ENCODE results near the gene PTCHD4.
"Not testable (repeated sequence)": the region's sequence is repeated elsewhere in the genome, so short reads cannot be mapped to it uniquely, and the experiment has no call there.

Gene PTCHD4

DNA sequence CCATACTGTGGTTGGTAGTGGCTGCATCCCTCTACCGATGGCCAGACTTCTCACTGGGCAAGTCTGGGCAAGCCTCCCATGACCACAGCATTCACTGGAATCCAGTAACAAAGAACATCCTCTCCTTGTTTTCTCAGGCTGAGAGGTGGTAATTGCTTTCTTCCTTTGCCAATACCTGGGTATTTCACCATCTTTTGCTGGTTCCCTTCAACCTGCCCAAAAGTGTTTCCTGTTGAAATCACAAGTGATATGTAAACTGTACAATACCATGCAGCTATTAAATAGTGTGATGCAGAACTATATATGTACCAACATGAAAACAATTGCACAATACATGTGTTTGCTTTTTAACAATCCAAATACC, at the start of gene PTCHD4:
Gene PTCHD4 (minus strand): TSS at position 55 of the 364 bp plus-strand sequence. CDS start 42,240 bp downstream, outside the sequence.
- DNase-seq = no peak

DNA sequence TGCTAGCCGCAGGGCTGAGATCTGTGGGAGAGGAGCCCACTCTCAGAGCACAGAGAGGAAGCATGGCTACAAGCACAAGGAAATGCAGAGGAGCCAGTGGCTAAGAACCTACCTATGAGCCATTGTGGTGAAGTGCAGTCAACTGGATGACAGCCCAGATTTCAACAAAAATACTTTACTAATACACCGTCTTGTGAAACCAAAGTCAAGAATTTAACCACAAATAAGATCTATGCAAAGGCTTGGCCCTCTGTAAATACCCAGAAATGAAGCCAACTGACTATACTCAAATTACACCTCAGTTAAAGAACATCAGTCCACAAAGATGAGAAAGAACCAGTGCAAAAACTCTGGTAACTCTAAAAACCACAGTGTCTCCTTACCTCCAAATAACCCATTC, 40.1 kb upstream of the PTCHD4 start:
- DNase-seq = no peak

DNA sequence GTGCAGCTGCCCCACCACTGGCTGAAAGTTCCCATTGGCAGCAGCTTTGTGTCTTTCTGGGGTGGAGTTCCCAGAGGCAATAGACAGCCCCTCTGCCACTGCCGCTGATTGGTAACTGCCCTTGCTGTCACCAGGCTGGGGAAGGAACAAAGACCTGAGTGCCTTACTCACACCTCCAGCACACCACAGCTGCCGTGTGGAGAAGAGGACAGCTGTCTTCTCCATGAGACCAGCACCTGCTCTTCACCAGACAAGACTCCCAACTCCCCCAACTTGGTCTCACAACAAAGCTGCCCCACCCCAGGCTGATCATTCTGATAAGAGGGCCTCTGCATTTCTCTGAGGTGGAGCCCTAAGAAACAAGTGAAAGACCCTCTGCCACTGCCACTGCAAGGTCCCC, 39.7 kb upstream of the PTCHD4 start:
- DNase-seq = no peak

DNA sequence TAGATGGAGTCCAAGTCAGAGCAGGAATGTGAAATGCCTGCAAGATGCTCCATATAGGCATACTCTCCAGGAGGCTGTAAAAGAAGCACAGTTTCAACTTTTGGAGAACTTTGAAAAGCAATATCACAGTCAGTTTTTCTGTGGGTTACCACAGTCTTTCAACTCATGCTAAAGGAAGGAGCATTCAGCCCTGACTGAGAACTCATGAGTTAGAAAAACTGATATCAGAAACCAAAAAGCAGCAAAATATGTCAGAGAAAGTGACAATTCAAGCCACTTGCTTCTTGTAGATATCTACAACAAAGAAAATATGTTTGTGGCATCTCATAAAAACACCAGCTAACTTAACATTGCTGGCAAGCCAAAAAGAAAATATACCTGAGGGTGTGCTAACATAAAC, 36.1 kb upstream of the PTCHD4 start:
- no peak for DNase-seq

DNA sequence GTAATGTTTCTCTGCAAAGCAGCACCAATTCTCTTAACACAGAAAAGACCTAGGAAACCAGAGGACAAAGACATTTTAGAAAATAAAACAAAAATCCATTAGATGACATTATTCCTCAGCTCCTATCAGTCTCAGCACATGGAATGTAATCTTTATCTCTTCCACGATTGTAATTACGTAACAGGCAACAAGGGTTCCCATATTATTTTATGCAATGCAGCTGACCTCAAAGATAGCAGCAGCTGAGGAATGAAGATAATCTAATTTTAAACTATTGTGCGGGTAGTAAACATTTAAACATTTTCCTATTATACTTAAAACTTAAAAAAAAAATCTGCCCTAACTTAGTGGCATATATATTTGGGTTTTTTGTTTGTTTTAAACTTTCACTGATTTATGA, 33.0 kb upstream of the PTCHD4 start:
- DNase-seq = no peak

DNA sequence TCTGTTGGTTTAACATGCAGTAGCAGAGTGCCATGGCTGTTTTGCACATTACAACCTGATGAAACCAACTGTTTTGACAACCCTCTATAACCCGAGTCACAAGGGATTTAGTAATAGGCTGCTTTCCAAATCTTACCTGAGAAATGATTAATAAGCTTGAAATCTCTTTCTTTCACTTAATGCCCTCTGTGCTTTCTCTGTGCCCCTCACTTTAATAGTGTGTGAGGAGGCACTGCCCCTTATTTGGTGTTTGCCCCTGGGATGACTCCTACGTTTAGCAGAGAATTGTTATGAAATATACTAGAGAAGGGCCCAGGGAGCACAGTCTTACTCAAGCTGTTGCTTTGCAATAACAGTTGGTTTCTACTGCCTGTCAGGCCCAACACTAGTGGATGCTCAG, 31.0 kb upstream of the PTCHD4 start:
- no peak for DNase-seq

DNA sequence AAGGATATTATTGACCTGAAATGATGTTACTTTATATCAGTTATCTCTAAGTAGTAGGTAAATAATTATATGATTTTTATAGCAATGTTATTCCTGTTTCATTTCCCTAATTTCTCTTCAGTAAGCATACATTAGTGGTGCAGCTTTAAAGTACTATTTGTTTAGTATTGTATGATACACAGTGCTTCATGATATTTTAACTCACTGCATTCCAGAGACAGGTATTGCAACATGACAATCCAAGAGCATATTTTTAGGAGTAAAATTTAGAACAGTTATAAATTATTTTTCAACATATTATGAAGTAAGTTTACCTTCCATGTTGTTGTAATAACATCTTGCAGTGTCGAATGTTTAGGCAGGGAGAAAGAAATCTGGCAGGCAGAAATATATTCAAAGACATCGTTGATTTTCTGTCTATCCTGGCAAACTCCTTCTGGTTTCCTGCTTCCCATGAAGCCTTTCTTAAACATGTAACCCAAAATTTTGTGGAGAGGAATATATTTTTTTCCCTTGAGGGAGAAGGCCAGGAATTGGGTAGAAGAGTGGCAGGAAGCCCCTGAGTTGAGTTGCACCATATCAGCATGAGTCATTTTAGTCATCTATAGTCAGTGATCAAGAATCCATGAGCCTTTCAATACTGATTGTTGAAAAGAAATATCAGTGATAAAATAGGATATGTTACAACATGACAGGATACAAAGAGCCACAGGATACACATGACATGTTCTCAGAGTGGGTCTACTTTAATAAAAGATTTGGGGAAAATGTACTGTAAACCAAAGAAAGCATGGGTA, 29.0 kb upstream of the PTCHD4 start:
- DNase-seq = no peak

DNA sequence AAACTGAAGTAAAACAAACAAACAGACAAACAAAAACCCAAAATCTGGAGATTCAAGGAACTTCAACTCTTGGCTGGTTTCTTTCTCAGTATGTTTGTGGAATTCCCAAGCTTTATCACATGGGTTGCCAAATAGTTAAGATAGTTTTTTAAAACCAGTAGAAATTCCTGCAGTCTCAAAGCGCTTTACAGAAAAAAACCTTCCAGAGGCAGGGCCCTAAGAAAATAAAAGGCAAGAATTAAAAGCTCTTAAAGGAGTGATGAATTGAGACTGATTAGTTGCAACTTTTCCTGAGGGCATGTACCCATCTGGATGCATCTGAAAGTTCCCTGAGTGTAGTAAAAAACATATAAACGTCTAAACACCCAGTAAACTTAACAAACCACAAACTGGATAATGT, 25.9 kb upstream of the PTCHD4 start:
- no peak for DNase-seq

DNA sequence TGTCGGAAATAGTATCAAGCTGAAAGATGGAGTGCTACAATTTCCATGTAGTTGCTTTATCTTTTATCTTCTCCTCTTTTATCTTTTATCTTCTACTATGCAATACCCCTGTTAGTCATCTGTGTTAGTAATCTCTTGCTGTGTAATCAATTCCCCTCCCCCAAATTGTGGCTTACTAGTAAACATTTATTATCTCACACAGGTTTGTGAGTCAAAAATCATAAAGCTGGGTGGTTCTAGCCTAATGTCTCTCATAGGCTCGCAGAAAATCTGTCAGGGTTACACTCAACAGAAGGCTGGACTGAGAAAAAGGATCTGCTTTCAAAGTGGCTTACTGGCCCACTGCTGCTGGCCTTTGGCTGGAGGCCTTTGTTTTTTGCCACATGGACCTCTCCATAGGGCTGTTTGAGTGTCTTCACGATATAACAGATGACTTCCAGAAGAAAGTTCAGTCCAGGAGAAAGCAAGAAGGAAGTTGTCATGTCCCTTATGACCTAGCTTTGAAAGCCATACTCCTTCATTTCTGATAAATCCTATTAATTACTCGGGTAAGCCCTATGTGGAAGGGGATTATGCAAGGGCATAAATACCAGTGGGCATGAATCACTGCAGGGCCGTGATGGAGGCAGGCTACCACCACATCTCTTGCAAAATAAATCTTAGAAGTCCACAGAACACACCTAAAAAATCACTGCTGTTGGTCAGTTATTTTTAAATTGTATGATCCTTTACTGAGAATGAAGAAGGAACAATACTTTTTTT, 24.5 kb upstream of the PTCHD4 start:
- DNase-seq = no peak

DNA sequence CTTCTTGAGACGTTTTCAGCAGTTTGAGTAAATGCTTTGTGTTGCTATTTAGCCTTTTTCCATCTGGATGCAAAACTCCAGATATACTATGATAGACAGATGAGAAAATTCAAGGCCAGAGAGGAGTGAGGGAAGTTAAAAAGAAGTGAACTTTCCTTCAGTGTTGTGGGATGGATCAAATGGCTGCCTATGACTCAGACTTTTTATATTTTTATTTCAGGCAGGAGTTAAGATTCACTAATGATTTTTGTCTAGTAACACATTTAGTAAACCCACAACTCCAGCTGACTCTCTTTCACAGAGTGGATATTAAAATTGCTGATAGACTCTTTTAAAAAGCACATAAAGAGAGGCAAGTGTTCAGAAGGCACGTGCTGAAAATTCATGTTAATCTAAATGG, 23.2 kb upstream of the PTCHD4 start:
- no peak for DNase-seq

DNA sequence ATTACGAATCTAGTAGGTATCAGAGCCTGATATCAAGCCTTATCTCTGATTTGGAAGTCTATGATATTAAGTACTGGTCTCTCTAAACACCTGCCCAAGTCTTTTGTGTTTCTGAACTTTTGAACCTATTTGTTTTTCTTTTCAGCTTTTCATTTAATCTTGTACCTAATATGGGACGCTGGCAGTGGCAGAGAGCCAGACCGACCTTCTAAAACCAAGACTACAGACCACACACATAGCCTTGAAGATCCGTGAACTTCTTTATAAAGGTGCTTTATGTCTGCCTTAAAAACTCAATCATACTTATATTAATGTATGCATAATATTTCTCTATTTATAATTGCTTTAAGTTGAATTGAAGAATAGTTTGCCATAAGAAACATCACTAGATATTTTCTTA, 12.6 kb upstream of the PTCHD4 start:
- no peak for DNase-seq

DNA sequence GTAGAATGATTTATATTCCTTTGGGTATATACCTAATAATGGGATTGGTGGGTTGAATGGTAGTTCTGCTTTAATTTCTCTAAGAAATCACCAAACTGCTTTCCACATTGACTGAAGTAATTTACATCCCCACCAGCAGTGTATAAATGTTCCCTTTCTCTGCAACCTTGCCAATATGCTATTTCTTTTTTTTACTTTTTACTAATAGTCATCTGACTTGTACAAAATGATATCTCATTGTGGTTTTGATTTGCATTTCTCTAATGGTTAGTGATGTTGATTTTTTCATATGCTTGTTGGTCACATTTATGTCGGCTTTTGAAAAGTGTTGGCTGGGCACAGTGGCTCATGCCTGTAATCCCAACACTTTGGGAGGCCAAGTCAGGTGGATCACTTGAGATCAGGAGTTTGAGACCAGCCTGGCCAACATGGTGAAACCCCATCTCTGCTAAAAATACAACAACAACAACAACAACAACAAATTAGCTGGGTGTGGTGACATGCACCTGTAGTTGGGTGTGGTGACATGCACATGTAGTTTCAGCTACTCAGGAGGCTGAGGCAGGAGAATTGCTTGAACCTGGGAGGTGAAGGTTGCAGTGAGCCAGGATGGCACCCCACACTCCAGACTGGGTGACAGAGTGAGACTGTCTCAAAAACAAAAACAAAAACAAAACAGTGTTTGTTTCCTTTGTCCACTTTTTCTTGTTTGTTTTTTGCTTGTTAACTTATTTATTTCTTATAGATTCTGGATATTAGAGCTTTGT, 11.2 kb upstream of the PTCHD4 start:
- not testable (repeated sequence) for DNase-seq

DNA sequence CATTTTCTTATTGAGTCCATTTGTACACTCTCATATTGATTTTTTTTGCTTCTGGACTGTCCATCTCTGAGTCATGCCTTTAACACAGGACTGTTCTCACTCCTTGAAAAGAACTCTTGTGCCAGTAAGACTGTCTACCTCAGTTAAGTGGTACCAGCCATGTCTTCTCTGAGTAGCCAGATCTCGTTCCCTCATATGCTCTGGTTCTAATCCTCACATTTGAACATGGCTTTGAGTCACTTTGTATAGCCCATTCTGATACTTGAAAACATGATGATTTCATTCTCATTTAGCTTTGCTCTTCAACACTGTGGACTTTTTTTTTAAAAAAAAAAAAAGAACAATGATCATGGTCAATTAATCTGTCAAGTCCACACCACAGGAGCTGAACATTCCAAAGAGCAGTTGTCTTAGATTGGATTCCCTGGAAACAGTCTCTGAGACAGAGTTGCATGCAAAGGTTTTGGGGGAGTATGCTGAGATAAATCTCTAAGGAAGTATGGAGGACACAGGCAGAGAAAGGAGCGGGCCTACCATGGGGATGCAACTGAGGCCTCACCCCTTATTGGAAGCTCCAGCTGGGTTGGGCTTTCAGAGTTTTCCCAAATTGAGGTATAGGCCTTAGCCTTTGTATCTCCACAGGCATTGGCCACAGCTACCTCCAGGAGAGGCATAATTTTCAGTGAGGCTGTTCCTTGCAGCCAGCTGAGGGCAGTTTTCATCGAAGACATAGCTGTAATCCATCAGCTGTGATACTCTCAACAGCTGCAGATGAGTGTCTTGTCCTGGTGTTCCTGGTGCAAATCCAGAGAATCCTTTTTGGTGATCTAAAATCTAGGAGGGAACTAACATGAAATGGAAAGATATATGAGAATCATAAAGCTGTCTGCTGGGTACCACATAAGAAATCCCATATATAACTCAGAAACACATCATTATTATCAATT, 6.0 kb upstream of the PTCHD4 start:
- DNase-seq = no peak

DNA sequence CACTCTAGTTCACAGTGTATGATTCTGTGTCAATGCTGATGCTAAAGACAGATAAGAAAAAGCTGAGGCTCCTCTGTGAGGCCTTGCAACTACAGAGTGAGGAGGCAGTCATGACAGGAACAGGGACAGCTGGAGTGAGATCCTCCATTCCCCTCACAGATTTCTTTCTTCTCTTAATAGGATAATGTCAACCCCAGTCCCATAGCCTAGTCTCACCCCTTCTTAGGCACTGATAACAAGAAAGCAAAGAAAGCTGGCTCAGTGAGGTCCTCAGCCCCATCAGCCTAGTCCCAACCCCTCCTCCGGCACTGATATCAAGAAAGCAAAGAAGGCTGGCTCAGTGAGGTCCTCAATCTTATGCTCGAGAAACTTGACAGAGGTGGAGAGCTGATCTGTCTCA, 2.1 kb upstream of the PTCHD4 start:
- no peak for DNase-seq

DNA sequence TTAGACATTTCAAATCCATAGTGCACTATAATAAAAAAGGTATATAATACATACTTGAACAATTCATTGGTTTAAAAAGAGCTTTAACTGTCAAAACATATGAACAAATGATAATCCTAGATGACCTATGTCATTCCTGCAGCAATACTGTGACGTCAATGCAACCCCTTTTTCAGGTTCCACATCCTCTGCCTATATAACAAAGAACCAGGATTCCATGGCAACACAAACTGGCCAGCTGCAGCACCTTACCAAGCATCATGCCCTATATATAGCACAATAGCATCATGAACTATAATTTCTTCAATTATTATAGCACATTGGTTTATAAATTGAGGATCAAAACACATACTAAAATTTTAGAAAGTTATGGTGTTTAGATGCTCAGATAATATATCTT, 578 bp upstream of the PTCHD4 start:
- DNase-seq = no peak

DNA sequence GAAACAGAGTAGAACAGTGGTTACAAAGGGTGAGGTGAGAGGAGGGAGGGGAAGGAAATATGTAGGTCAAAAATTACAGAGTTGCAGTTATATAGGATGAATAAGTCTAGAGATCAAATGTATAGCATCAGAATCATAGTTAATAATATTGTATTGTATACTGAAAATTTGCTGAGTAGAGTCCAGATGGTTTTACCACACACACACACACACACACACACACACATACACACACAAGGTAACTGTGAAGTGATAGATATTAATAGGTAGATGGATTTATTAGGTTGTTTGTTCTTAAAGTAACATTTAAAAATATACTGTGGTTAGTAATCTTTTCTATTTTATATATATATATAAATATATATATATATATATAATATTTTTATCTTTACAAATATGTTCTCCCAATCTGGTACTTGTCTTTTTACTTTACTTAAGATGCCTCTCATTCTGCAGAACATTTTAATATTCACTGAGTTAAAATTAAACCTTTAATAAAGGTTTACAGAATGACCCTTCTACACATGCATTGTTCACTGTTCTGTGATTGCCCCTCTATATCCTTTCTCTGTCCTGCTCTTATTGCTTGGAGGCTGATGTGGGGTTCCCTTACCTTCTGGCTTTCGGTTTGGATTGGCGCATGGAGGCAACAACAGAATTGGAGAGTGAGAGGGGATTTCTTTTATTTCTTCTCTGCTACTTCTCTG, 408 bp downstream of the PTCHD4 start:
- DNase-seq = no peak

DNA sequence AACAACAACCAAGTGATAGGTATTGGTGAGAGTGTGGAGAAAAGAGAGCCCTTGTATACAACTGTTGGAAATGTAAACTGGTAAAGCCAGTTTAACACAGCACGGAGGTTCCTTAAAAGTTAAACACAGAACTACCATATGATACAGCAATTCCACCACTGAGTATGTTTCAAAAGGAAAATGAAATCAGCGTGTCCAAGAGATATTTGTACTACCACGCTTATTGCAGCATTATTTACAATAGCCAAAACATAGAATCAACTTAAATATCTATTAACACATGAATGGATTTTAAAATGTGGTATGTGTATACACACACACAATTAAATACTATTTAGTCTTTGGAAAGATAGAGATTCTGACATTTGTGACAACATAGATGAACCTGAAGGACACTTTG, 1.1 kb downstream of the PTCHD4 start:
- DNase-seq = no peak

DNA sequence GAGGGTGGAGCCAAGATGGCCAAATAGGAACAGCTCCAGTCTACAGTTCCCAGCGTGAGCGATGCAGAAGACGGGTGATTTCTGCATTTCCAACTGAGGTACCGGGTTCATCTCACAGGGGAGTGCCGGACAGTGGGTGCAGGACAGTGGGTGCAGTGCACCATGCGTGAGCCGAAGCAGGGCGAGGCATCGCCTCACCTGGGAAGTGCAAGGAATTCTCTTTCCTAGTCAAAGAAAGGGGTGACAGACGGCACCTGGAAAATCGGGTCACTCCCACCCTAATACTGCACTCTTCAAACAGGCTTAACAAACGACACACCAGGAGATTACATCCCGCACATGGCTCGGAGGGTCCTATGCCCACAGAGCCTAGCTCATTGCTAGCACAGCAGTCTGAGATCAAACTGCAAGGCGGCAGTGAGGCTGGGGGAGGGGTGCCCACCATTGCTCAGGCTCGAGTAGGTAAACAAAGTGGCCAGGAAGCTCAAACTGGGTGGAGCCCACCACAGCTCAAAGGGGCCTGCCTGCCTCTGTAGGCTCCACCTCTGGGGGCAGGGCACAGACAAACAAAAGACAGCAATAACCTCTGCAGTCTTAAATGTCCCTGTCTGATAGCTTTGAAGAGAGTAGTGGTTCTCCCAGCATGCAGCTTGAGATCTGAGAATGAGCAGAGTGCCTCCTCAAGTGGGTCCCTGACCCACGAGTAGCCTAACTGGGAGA, 8.4 kb downstream of the PTCHD4 start:
- not testable (repeated sequence) for DNase-seq

DNA sequence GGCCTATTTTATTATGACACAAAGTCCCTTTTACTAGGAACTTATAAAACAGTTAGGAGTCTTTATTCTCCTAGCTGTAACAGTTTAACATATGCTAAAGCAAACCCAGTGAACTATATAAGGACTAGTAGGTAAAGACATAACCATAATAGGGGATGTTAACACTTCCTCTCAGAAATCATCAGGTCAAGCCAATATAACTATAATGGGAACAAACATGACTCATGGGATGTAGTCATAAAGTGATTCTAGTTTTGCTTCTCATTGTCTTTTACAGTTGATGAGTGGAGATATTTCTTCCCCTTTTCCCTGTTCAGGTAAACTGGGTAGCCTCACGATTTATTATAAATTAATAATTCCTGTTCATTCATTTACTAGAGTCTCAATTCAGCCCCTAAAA, 9.7 kb downstream of the PTCHD4 start:
- DNase-seq = no peak

DNA sequence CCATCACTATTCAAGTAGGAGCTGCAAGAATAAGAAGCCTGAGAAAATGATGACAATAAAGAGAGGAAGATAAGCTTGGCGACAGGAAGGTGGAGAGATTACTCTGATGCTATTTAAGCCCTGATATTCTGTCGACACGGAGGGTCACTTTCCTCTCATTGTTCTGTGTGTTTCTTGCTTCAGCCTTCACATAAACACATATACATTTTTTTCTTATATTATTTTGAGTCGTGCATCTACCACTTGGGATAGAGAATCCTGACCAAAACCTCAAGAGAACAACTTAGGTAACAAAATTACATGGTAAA, 10.5 kb downstream of the PTCHD4 start:
- no peak for DNase-seq

Measured in GOT3 (cell line).